Fibroblast of the aortic adventitia (primary cell): ENCODE results near the gene EML4. TPM values are rescaled to one million over a fixed set of nuclear protein-coding genes. Genes with fewer than 3 reads are reported as not detected.

Experiments used
- DNase-seq: peaks from one replicate; pipeline ENCODE4 v3.0.0-alpha.2; 2010; ENCODE audit warnings: low read depth
- H3K4me3 ChIP-seq: 2 replicates; pipeline ENCODE4 v1.5.1; 2011; ENCODE audit warnings: low read depth, mild to moderate bottlenecking, control low read depth, low read length, moderate library complexity
- CTCF ChIP-seq: IDR thresholded peaks from 2 replicates; pipeline ENCODE4 v1.5.1; 2011; ENCODE audit warnings: mild to moderate bottlenecking, low read length, control low read depth, inconsistent platforms; ENCODE audit not compliant: insufficient read depth
- total RNA-seq: library from RNA; depleted of rRNA; stranded (reverse); fragments of >200 nt; gene quantifications from 2 replicates; pipeline ENCODE4 v1.2.3, GENCODE V29; 2012; ENCODE audit warnings: low replicate concordance

EML4 gene
- total RNA-seq, 1 donor, result 50.9 TPM

GRCh38 chr2:42297322-42297936 is 128.3 kb downstream of the EML4 start:
- TF ChIP-seq CTCF, result no peak
- no peak for DNase-seq
- H3K4me3 ChIP-seq, result no peak overlapping the region

GRCh38 chr2:42298132-42298531 is 129.0 kb downstream of the EML4 start:
- no peak for TF ChIP-seq CTCF
- H3K4me3 ChIP-seq, result no peak overlapping the region
- peak; percentile 76 for DNase-seq

GRCh38 chr2:42298996-42299754 is 130.0 kb downstream of the EML4 start:
- no peak for TF ChIP-seq CTCF
- DNase-seq, result no peak
- no peak overlapping the region for H3K4me3 ChIP-seq

GRCh38 chr2:42300527-42300926 is 131.4 kb downstream of the EML4 start:
- TF ChIP-seq CTCF, result no peak
- no peak for DNase-seq
- H3K4me3 ChIP-seq, result no peak overlapping the region

GRCh38 chr2:42303252-42303651 is 134.1 kb downstream of the EML4 start:
- no peak for DNase-seq
- no peak overlapping the region for H3K4me3 ChIP-seq
- no peak for TF ChIP-seq CTCF

- no peak overlapping the region for H3K4me3 ChIP-seq
- TF ChIP-seq CTCF, result no peak
- no peak for DNase-seq
Observed at GRCh38 chr2:42304059-42304713, 135.0 kb downstream of the EML4 start.
